ENCODE data around the gene FBXL13.
"Not testable (repeated sequence)": the region's sequence is repeated elsewhere in the genome, so short reads cannot be mapped to it uniquely, and the experiment has no call there.

FBXL13 gene

DNA sequence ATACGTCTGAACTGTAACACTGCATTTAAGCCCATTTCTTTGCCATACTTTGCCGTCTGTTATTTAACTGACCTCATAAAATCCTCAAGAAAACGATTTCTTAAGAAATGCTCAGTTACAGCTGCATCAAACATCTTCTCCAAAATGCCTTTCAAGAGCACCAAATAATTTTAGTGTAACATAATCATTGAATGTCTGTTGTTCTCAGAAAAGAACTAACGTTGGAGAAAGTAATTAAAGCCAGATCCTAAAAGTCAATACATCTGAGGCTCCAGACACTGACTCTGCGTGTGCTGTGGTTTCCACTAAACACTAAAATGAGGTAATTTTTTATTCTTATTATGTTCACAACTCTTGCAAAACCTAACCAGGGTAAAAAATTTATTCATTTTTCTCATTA lies 225.5 kb downstream of the FBXL13 start:
- DNase-seq (ENCODE audit: low read depth): peak; percentile 82
- TF ChIP-seq CTCF (conservative IDR thresholded peaks at IDR 0.05; ENCODE audit: control insufficient read depth, insufficient read depth, low read depth, low read length): no peak
- H3K4me3 ChIP-seq (ENCODE audit: control insufficient read depth, low read depth, low read length): no peak overlapping the region

DNA sequence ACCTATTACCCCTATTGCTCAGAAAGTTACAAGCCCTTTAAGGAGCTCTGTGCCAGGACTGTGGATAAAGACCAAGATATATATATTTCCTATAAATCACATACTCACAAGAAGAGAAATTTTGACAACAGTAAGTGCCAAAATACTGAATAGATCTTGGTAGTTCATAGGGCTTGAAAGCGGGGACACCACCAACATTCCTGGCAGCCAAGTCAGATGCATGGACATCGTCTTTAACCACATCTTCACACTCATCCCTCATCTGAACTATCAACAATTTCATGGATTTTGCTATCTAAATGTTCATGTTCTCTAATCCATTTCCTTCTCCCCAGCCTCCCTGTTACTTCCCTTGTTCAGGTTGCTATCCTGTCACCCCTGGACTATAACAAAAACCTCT lies 229.2 kb downstream of the FBXL13 start:
- H3K4me3 ChIP-seq (ENCODE audit: control insufficient read depth, low read depth, low read length): no peak overlapping the region
- DNase-seq (ENCODE audit: low read depth): no peak
- TF ChIP-seq CTCF (conservative IDR thresholded peaks at IDR 0.05; ENCODE audit: control insufficient read depth, insufficient read depth, low read depth, low read length): no peak

DNA sequence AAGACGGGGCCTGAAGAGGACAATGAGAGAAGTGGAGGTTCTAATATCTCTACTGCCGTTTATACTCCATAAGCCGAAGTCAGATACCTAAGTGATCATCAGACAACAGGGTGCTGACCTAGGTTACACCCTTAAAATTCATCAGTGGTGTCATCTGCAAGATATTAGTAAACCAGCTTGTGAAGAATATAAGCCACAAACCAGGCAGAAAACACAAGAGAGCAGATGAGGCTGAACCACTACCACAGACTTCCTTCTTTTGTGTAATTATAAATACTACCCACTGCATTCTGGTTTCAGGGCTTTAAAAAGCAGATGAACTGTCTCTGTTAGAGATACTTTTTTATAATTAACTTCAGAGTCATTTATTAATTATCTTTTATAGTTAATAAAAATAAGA lies 230.7 kb downstream of the FBXL13 start:
- no peak overlapping the region for H3K4me3 ChIP-seq (ENCODE audit: control insufficient read depth, low read depth, low read length)
- no peak for TF ChIP-seq CTCF (conservative IDR thresholded peaks at IDR 0.05; ENCODE audit: control insufficient read depth, insufficient read depth, low read depth, low read length)
- DNase-seq (ENCODE audit: low read depth): no peak

DNA sequence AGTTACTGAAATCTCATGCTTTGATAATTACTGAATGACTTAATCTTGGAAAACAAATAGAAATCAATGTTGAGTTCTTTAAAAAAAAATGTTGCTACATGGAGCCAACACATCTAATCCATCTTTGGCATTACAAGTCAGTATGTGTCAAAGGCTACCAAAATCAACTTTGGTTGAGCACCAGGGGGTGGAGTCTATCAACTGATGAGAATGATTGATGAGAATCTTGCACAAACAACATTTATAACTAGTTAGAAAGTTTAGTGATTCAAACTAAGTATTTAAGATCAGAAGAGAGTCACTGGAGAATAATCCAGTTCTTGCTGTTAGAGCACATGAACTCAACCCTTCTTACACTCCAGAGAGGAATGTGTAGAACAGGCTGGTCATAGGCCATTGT lies 232.3 kb downstream of the FBXL13 start:
- no peak for TF ChIP-seq CTCF (conservative IDR thresholded peaks at IDR 0.05; ENCODE audit: control insufficient read depth, insufficient read depth, low read depth, low read length)
- DNase-seq (ENCODE audit: low read depth): peak; percentile 49
- no peak overlapping the region for H3K4me3 ChIP-seq (ENCODE audit: control insufficient read depth, low read depth, low read length)

DNA sequence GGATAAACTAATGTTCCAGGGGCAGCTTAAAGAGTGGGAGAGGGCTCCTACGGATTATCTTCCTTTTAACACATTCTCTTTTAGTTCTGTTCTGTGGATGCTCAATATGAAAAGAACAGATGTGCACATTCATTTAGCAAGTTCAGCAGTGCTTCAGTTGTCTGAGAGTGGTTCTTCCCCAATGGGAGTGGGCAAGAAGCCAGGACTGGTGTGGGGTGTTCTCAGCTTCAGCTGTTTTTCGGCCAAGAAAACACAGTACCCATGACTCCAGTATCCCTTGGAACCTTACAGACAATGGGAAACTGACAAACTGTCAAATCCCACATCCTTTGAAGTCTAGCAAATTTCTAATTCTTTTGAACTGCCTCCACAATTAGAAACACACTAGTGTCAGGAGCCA lies 233.3 kb downstream of the FBXL13 start:
- TF ChIP-seq CTCF (conservative IDR thresholded peaks at IDR 0.05; ENCODE audit: control insufficient read depth, insufficient read depth, low read depth, low read length): no peak
- no peak overlapping the region for H3K4me3 ChIP-seq (ENCODE audit: control insufficient read depth, low read depth, low read length)
- no peak for DNase-seq (ENCODE audit: low read depth)

DNA sequence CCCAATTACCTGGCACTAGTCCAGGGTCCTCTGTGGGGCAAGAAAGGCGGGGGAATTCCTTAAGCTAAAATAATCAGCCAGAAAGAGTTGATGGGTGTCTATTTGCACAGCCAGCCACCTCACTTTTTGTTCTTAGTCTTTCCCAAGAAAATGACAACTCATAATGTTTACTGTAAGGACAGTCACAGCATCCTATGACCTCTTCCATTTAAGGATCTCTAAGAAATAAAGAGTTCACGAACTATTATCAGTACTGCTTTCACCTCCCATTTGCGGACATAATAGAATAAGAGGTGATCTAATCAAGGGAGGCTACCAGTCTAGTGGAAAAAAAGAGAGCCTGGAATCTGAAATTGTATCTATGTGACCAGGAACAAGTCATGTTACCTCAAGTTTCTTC lies 234.2 kb downstream of the FBXL13 start:
- TF ChIP-seq CTCF (conservative IDR thresholded peaks at IDR 0.05; ENCODE audit: control insufficient read depth, insufficient read depth, low read depth, low read length): no peak
- H3K4me3 ChIP-seq (ENCODE audit: control insufficient read depth, low read depth, low read length): no peak overlapping the region
- no peak for DNase-seq (ENCODE audit: low read depth)

- not testable (repeated sequence) for H3K4me3 ChIP-seq (ENCODE audit: control insufficient read depth, low read depth, low read length); DNase-seq (ENCODE audit: low read depth)
Measured at GRCh38 chr7:102838572-102839101, 236.0 kb downstream of the FBXL13 start.

All from fibroblast of mammary gland (primary cell).